Esophagus muscularis mucosa (tissue), 4 donors: ENCODE results near the gene SMIM11.
"Not testable (repeated sequence)": the region's sequence is repeated elsewhere in the genome, so short reads cannot be mapped to it uniquely, and the experiment has no call there.

Experiments
- CTCF ChIP-seq, 3 experiments: fragments of 200-600 bp in 2 of 3; fragments of 450-650 bp in 1 of 3; sonication (generic) in 2 of 3; IDR thresholded peaks; one replicate each; pipeline ENCODE4 v1.5.1; 2017 to 2019; ENCODE audit warnings: antibody characterized with exemption in 3 of 3, mild to moderate bottlenecking in 2 of 3, moderate library complexity in 1 of 3
- EP300 ChIP-seq: sonication (generic); formaldehyde crosslinking; IDR thresholded peaks from one replicate; pipeline ENCODE4 v1.6.1; 2017; ENCODE audit warnings: antibody characterized with exemption
- POLR2AphosphoS5 ChIP-seq, 2 donors: sonication (generic); formaldehyde crosslinking; IDR thresholded peaks; one replicate each; pipeline ENCODE4 v1.6.1; 2017; ENCODE audit warnings: antibody characterized with exemption in 2 of 2

- not testable (repeated sequence) for TF ChIP-seq EP300; POLR2AphosphoS5 (IDR thresholded peaks at IDR 0.05); CTCF (IDR thresholded peaks at IDR 0.05)
Measured at GRCh38 chr21:34406102-34406501, 30.8 kb downstream of the SMIM11 start.
